ENCODE data around the gene SENP5. TPM values are rescaled to one million over a fixed set of nuclear protein-coding genes. Genes with fewer than 3 reads are reported as not detected.
"Not testable (repeated sequence)": the region's sequence is repeated elsewhere in the genome, so short reads cannot be mapped to it uniquely, and the experiment has no call there.

SENP5 gene
- total and polyA plus RNA-seq, 2 experiments from 2014 or later = 8.1 to 30.5 TPM

- Histone ChIP-seq H3K4me3 (peak overlapping the region; percentile 96), H3K4me1 (ENCODE audit: low read depth) (peaks cover 4% of the 10 kb centered on the region), H3K9me3 (ENCODE audit: low read depth) (no peaks in the 10 kb centered on the region), H3K36me3 (no peaks in the 10 kb centered on the region), H3K27ac (peak overlapping the region; percentile 95), H3K27me3 (no peaks in the 10 kb centered on the region)
- TF ChIP-seq CTCF (IDR thresholded peaks at IDR 0.05; ENCODE audit: low read depth, low read length) = no peak
- no peak for DNase-seq (ENCODE audit: low read depth in 1 of 2, low spot score in 1 of 2)
Observed at GRCh38 chr3:196867155-196867506, 589 bp upstream of the SENP5 start.

- no peak for TF ChIP-seq CTCF (IDR thresholded peaks at IDR 0.05; ENCODE audit: low read depth, low read length)
- Histone ChIP-seq H3K4me3 (peak overlapping the region; percentile 96), H3K4me1 (ENCODE audit: low read depth) (peaks cover 4% of the 10 kb centered on the region), H3K36me3 (no peaks in the 10 kb centered on the region), H3K9me3 (ENCODE audit: low read depth) (no peaks in the 10 kb centered on the region), H3K27ac (peak overlapping the region; percentile 95), H3K27me3 (no peaks in the 10 kb centered on the region)
- DNase-seq (ENCODE audit: low read depth in 1 of 2, low spot score in 1 of 2) = peak in 1 of 2 donors; percentile 54
Observed at GRCh38 chr3:196868297-196868661, 559 bp downstream of the SENP5 start.

GRCh38 chr3:196872316-196872715 is 4.6 kb downstream of the SENP5 start:
- H3K36me3 ChIP-seq = no peaks in the 10 kb centered on the region
- H3K4me3 ChIP-seq = no peak overlapping the region
- H3K27me3 ChIP-seq = no peaks in the 10 kb centered on the region
- H3K4me1 ChIP-seq (ENCODE audit: low read depth) = peaks cover 4% of the 10 kb centered on the region
- no peak overlapping the region for H3K27ac ChIP-seq
- no peaks in the 10 kb centered on the region for H3K9me3 ChIP-seq (ENCODE audit: low read depth)
- DNase-seq (ENCODE audit: low read depth in 1 of 2, low spot score in 1 of 2) = no peak
- no peak for TF ChIP-seq CTCF (IDR thresholded peaks at IDR 0.05; ENCODE audit: low read depth, low read length)

GRCh38 chr3:196874511-196875094 is 6.9 kb downstream of the SENP5 start:
- H3K4me1 ChIP-seq (ENCODE audit: low read depth); H3K36me3 ChIP-seq; H3K27me3 ChIP-seq; H3K9me3 ChIP-seq (ENCODE audit: low read depth); DNase-seq (ENCODE audit: low read depth in 1 of 2, low spot score in 1 of 2); H3K4me3 ChIP-seq: not testable (repeated sequence)
- H3K27ac ChIP-seq = peak overlapping the region; percentile 13

GRCh38 chr3:196875258-196875657 is 7.5 kb downstream of the SENP5 start:
- Histone ChIP-seq H3K27ac (peak overlapping the region; percentile 13), H3K9me3 (ENCODE audit: low read depth) (no peaks in the 10 kb centered on the region), H3K27me3 (no peaks in the 10 kb centered on the region), H3K4me3 (no peak overlapping the region), H3K4me1 (ENCODE audit: low read depth) (peaks cover 4% of the 10 kb centered on the region), H3K36me3 (no peaks in the 10 kb centered on the region)
- TF ChIP-seq CTCF (IDR thresholded peaks at IDR 0.05; ENCODE audit: low read depth, low read length) = no peak
- no peak for DNase-seq (ENCODE audit: low read depth in 1 of 2, low spot score in 1 of 2)

- no peak for DNase-seq (ENCODE audit: low read depth in 1 of 2, low spot score in 1 of 2)
- no peaks in the 10 kb centered on the region for H3K36me3 ChIP-seq
- TF ChIP-seq CTCF (IDR thresholded peaks at IDR 0.05; ENCODE audit: low read depth, low read length) = no peak
Observed at GRCh38 chr3:196883361-196883760, 15.6 kb downstream of the SENP5 start.

More at GRCh38 chr3:196883361-196883760, 15.6 kb downstream of the SENP5 start:
- Histone ChIP-seq H3K4me3 (no peak overlapping the region), H3K4me1 (ENCODE audit: low read depth) (no peaks in the 10 kb centered on the region), H3K27ac (no peak overlapping the region), H3K9me3 (ENCODE audit: low read depth) (no peaks in the 10 kb centered on the region), H3K27me3 (no peaks in the 10 kb centered on the region)
